NCI-H1417 (cell line): ENCODE measurements around the gene CD164L2.
"Not testable (repeated sequence)": the region's sequence is repeated elsewhere in the genome, so short reads cannot be mapped to it uniquely, and the experiment has no call there.

Experiments used
- DNase-seq, 3 experiments: peaks; one replicate each; lab custom pipeline; 2025; lab: John Stamatoyannopoulos, UW

Gene CD164L2

GRCh38 chr1:27383039-27383605 lies at the start of gene CD164L2:
Gene CD164L2 (minus strand): TSS chr1:27383333. CDS start chr1:27383239, 94 bp downstream.
- DNase-seq: peak; percentile 59 to 71 (median 65)

GRCh38 chr1:27432725-27433124 lies 49.6 kb upstream of the CD164L2 start:
- DNase-seq: not testable (repeated sequence)

- DNase-seq: no peak
Observed at GRCh38 chr1:27431601-27431940, 48.4 kb upstream of the CD164L2 start.

GRCh38 chr1:27430903-27431600 lies 47.9 kb upstream of the CD164L2 start:
- DNase-seq: no peak

- no peak for DNase-seq
Observed at GRCh38 chr1:27429029-27429425, 45.9 kb upstream of the CD164L2 start.

- DNase-seq: peak in 2 of 3 experiments; percentile 51 to 82
Observed at GRCh38 chr1:27428316-27429028, 45.3 kb upstream of the CD164L2 start.

- no peak for DNase-seq
Observed at GRCh38 chr1:27427816-27428315, 44.7 kb upstream of the CD164L2 start.

- no peak for DNase-seq
Observed at GRCh38 chr1:27427329-27427728, 44.2 kb upstream of the CD164L2 start.

- no peak for DNase-seq
Observed at GRCh38 chr1:27423709-27424108, 40.6 kb upstream of the CD164L2 start.

- DNase-seq: peak in 1 of 3 experiments; percentile 32
Observed at GRCh38 chr1:27418326-27419185, 35.4 kb upstream of the CD164L2 start.

- DNase-seq: no peak
Observed at GRCh38 chr1:27417713-27418112, 34.6 kb upstream of the CD164L2 start.

- DNase-seq: peak; percentile 32 to 87 (median 55)
Observed at GRCh38 chr1:27416387-27417111, 33.4 kb upstream of the CD164L2 start.

- DNase-seq: no peak
Observed at GRCh38 chr1:27414091-27414490, 31.0 kb upstream of the CD164L2 start.

- DNase-seq: no peak
Observed at GRCh38 chr1:27413004-27413403, 29.9 kb upstream of the CD164L2 start.

- DNase-seq: no peak
Observed at GRCh38 chr1:27412502-27412901, 29.4 kb upstream of the CD164L2 start.

- no peak for DNase-seq
Observed at GRCh38 chr1:27410709-27411108, 27.6 kb upstream of the CD164L2 start.

GRCh38 chr1:27409669-27410068 lies 26.5 kb upstream of the CD164L2 start:
- no peak for DNase-seq

GRCh38 chr1:27408151-27408550 lies 25.0 kb upstream of the CD164L2 start:
- DNase-seq: no peak

GRCh38 chr1:27406791-27407190 lies 23.7 kb upstream of the CD164L2 start:
- not testable (repeated sequence) for DNase-seq

- DNase-seq: no peak
Observed at GRCh38 chr1:27406362-27406680, 23.2 kb upstream of the CD164L2 start.

- not testable (repeated sequence) for DNase-seq
Observed at GRCh38 chr1:27405598-27406361, 22.6 kb upstream of the CD164L2 start.
